Activated T-cell treated with anti-CD3 and anti-CD28 coated beads for 1 hour (primary cell): ENCODE data around the gene NUBPL.
"Not testable (repeated sequence)": the region's sequence is repeated elsewhere in the genome, so short reads cannot be mapped to it uniquely, and the experiment has no call there.

ENCODE experiments used
- DNase-seq: peaks from one replicate; pipeline ENCODE4 v3.0.0-alpha.2; 2020; ENCODE audit warnings: low read depth

NUBPL gene

DNA sequence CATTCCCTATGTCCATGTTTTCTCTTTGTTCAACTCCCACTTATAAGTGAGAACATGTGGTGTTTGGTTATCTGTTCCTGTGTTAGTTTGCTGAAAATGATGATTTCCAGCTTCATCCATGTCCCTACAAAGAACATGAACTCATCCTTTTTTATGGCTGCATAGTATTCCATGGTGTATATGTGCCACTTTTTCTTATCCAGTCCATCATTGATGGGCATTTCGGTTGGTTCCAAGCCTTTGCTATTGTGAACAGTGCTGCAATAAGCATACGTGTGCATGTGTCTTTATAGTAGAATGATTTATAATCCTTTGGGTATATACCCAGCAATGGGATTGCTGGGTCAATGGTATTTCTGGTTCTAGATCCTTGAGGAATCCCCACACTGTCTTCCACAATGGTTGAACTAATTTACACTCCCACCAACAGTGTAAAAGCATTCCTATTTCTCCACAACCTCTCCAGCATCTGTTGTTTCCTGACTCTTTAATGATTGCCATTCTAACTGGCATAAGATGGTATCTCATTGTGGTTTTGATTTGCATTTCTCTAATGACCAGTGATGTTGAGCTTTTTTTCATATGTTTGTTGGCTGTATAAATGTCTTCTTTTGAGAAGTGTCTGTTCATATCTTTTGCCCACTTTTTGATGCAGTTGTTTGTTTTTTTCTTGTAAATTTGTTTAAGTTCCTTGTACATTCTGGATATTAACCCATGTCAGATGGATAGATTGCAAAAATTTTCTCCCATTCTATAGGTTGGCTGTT lies 252.7 kb downstream of the NUBPL start:
- DNase-seq: not testable (repeated sequence)

DNA sequence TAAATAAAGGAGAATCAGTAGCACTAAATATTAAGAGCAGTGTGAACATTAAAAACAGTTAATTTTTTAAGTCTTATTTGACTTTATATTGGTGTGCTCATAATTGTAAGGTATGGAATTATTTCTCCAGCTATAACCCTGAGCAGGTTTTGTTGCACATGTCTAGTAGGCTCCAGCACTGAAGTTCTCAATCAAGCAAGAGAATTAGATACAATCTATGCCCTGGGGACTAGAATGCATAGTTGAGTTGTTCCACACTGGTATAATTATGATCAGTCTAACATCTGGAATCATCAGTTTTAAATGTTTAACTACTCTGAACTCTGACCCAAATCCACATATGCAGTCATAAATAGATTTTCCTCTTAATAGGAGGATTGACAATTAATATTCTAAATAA lies 258.1 kb downstream of the NUBPL start:
- DNase-seq: no peak

DNA sequence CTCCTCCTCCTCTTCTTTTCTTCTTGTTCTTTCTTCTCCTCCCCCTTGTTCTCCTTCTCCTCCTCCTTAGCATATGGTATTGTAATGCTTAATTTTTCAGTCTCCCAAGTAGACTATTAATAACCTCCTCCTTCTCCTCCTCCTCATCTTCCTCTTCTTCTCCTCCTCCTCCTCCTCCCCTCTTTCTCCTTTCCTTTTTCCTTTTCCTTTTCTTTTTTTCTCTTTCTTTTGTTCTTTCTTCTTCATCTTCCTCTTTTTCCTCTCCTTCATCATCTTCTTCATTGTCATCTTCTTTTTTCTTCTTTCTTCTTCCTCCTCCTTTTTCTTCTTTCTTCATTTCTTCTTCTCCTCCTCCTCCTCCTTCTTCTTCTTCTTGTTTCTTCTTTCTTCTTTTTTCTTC lies 264.3 kb downstream of the NUBPL start:
- DNase-seq: no peak

DNA sequence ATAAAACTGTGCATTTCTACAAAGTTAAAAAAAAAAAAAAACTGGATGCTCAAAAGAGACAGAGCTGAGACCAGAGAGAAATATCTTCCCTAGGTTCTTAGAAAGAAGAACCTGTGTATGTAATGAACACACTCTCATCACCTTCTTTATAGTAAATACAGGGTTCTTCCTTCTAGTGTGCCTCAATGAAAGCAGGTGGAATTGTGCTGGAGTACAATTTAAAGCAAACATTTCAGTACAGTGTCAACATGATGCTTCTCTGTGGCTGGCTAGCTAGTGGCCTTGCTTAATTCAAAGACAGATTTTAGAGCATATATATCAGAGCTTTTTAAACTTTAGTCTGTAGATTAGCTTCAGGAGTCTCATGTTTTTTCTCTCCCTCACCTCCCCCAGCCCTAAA lies 266.1 kb downstream of the NUBPL start:
- DNase-seq: no peak

DNA sequence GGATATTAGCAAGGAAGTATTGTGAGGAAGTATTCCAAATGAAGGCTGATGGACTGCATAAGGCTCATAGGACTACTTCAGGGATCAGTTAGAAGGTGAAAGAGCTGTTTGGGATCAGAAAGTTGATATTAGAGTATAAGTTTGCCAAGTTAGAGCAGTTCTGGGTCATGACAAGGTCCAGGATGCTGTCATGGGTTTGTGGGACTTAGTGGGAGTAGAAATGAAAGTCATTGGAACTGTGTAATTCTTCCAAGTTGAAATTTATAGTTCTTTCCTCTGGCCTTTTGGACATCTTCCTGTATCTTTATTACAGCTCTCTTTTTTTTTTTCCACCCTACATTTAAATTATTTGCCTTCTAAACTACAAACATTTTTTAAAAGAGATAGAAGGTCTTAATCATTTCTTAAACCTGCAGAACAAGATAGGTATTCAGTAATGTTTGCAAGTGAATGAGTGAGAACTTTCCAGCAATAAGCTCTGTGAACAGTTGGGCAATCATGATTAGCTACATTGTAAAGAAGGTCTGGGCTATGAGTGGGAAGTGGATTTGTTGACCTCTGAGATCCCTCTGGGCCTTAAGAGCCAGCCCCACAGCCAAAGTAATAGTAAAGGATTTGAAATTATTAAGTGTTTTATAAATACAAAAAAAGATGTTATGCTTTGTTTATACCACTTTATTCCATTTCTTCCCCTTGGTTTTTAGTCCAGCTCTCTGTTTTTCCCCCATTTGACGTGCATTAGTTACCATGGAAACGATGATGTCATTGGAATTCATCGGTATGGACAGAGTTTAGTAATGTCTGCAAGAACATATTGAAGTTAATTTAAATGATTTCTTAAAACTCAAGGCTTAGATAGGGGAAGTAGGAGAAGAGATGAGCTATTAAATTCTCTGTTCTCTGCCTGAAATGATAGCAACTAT lies 268.0 kb downstream of the NUBPL start:
- DNase-seq: no peak

DNA sequence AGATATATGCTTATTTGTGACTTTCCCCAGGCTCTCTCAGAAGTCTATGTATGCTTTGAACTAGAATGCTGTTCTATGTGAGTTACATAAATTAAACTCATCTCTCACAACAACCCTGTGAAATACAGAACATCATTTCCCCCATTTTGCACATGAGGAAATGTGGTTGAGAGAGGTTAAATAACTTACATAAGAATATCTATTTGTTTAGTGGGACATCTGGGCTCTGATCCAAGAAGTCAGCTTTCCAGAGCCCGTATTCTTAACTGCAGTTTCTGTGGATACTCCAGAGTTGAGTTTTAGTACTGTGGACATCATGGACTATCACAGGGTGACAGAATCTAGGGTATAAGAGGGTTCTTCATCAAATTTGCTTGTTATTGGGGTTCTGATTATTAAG lies 273.4 kb downstream of the NUBPL start:
- no peak for DNase-seq

DNA sequence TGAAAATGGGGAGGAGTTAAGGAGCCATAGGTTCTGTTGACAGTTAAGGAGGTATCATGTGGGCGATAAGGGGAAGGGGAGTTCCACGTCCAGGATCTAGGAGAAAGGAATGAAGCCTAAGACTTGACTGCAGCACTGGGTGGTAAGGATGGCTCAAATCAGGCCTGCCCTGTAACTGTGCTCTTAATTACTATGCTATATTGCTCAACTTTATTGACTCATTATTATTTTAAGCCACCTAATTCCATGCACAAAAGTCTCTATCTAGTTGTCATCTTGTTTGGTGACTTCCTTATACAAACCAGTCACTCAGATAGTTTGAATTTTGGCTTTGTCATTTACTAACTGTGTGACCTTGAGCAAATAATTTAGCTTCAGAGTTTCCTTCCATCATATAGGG lies 273.8 kb downstream of the NUBPL start:
- no peak for DNase-seq

DNA sequence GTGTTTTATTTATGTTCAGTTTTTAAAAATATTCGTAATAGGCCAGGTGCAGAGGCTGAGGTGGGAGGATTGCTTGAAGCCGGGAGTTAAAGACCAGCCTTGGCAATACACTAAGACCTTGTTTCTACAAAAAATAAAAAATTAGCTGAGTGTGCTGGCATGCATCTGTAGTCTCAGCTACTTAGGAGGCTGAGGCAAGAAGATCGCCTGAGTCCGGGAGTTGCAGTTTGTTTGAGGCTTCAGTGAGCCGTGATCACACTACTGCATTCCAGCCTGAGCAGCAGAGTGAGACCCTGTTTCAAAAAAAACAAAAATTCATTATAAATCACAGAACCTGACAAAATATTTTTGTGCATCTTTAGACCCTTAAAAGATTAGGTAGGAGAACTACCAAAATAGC lies 275.8 kb downstream of the NUBPL start:
- no peak for DNase-seq

DNA sequence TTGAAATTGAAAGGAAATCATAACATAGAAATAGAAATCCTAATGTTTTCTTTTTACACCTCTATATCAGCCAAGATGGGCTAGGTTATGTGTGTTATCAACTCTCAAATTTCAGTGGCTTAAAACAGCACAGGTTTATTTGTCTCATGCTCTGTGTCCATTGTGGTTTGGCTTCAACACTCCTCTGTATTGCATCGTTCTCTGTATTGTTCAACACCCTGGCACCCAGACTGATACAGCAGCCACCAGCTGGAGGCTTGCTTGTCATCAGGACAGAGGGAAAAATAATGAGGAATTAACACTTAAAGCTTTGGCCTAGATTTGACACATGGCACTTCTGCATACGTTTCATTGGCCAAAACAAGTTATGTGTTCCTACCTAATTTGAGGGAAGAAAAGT lies 281.7 kb downstream of the NUBPL start:
- no peak for DNase-seq

DNA sequence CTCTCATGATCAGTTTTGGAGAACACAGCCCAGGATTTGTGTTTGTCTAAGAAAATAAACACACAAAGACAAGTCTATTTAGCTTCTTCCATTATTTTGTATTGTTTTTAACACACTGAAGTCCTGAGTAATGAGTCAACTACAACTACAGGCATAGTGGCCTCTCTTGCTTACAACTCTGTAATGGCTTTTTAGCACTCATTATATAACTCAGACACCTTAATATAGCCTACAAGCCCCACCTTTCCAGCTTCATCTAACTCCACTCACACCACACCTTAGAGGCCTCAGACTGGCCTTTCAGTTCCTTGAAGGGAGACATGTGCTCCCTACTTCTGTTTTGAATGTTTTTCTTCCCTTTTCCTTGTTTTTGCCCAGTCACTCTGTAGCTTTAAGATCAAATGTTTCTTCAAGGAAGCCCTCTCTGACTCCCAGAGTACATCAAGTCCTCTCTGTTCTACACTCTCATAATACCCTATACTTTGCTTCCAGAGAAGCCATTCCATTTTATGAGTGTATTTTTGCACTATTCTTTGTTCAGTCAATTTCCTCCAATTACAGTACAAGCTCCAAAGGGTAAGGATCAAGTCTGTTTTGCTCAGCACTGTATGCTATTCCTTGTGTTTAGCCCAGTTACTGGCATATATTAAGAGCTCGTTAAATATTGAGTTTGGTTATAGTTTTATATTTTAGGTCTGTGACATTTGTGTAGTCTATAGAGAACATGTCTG lies 282.3 kb downstream of the NUBPL start:
- no peak for DNase-seq

DNA sequence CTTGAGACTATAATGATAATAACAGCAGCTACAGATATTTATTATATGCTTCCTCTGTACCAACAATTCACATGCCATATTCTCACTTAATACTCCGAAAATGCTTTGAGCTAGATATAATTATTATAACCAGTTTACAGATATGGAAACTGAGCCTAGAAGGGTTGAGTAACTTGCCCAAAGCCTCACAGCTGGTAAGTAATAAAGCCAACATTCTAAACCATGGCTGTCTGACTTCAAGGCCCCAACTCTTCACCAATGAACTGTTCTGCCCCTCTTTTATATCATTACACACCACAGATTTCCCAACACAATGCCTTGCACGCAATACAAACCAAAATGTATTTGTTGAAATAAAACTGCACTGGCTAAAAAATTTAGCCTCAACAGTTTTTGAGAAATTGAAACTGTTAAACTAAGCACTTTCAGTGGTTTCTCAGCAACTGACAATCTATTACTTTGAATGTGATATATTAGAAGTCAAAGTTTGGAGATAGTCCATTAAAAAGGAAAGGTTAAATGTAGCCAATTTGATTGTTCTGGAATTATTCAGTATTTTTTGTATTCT lies 293.4 kb downstream of the NUBPL start:
- DNase-seq: no peak

DNA sequence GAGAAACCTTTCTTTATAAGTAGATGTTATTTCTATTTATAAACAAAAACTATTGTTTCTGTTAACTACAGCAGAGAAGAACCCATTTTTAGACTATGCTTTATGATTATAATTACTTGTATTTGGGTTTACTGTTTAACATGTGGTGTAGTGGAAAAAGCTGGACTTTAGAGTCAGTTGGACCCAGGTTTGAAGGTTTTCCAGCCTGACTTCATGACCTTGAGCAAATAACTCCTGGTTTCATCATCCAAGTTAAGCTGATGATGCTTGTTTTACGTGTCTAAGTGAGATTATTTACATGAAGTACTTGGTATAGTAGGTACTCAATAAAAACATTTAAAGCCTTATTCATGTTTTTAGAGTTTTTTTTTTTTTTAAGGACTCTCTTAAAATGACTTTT lies 294.1 kb downstream of the NUBPL start:
- DNase-seq: no peak

DNA sequence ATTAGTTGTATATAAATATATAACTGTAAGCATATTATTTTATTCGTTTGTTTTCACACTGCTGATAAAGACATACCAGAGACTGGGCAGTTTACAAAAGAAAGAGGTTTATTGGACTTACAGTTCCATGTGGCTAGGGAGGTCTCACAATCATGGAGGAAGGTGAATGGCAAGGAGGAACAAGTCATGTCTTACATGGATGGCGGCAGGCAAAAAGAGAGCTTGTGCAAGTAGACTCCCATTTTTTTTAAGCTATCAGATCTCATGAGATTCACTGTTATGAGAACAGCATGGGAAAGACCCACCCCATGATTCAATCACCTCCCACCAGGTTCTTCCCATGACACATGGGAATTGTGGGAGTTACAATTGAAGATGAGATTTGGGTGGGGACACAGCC lies 294.8 kb downstream of the NUBPL start:
- not testable (repeated sequence) for DNase-seq

DNA sequence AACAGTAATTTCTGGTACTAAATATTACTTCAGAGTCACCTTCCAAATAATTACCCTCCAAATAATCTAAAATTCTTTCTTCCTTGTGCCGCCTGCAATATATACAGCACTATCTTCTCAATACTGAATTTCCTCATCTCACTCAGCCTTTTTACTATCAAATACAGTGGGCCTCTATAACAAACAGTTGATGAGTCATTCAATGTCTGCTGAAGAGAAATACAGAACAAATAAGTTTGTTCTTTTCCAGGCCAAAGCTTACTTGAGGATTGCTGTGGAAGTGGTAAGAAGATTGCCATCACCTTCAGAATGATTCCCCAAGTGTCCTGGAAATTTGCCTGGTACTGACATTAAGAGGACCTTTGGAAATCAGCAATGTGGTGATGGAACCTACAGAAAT lies 297.7 kb downstream of the NUBPL start:
- no peak for DNase-seq

DNA sequence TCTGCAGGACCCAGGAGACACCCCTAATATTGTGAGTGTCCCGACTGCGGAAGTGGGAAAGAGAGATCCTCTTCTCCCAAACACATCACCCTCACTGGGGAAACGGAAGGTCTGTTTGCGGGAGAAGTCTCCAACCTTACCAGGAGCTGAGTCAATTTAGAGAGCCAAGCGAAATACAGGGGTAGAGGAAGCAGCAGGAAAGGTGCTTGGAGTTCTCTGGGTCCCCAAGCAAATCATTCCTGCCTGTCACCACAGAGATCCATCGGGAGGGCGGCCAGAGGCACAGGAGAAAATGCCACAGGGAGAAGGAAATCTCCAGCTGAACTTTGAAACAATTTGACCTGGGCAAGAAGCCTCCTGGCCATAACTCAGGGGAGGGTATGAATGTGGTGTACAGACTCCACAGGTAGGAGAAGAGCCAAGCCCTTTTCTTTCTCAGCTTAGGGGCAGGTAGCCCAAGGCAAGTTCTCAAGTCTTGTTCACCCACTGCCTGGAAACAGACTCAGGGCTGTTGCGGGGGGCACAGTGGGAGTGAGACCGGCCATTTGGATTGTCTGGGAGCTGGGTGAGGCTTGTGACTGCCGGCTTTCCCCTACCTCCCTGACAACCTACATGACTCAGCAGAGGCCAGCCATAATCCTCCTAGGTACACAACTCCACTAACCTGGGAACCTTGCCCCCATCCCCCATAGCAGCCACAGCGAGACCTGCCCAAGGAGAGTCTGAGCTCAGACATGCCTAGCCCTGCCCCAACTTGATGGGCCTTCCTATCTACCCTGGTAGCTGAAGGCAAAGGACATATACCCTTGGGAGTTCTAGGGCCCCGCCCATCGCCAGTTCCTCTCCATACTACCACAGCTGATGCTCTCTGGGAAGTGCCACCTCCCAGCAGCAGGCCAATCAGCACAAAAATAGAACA lies 304.0 kb downstream of the NUBPL start:
- DNase-seq: no peak

DNA sequence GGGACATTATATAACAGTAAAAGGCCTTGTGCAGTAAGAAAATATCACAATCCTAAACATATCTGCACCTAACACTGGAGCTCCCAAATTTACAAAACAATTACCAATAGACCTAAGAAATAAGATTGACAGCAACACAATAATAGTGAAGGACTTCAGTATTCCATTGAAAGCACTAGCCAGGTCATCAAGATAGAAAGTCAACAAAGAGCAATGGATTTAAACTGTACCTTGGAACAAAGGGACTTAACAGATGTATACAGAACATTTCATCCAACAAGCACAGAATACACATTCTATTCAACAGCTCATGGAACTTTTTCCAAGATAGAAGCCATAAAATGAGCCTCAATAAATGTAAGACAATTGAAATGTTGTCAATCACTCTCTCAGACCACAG lies 306.4 kb downstream of the NUBPL start:
- DNase-seq: no peak

DNA sequence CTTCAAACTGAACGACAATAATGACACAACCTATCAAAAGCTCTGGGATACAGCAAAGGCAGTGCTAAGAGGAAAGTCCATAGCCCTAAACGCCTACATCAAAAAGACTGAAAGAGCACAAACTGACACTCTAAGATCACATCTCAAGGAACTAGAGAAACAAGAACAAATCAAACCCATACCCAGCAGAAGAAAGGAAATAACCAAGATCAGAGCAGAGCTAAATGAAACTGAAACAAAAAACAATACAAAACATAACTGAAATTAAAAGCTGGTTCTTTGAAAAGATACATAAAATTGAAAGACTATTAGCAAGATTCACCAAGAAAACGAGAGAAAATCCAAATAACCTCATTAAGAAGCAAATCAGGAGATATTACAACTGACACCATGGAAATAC lies 306.9 kb downstream of the NUBPL start:
- DNase-seq: not testable (repeated sequence)

DNA sequence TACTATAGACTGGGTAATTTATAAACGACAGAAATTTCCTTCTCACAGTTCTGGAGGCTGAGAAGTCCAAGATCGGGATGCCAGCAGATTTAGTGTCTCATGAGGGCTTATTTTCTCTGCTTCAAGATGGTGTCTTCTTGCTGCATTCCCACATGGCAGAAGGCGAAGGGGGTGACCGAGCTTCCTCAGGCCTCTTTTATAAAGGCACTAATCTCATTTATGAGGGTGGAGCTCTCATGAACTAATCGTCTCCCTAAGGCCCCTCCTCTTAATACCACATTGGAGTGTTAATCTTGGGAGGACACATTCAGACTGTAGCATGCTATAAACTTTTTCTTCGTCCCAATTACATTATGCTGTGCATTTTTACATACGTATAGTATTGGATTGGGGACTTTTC lies 315.5 kb downstream of the NUBPL start:
- no peak for DNase-seq

DNA sequence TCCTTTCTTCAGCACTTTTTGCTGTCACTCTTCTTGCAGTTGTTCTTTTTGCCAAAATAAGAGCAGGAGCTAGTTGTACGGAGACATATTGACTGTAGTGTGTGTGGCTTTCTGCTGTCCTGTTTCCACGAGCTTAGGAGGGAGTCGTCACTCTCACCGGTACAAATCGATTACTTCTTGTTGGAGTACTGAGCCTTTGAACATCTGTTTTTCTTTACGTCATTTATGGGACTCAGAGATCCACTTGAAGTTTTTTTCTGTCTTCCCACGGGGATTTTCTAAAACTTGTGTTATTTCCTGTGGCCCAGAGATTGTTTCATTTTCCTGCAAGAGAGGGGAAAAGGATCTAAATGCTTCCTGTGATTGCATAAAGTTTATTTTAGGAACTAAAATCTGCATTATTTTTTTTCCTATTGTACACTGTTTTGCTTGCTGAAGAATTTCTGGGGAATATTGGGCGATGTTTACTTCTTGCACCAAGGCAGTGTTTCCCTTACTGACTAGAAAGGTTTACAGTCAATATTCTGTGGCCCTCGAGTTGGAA lies 316.1 kb downstream of the NUBPL start:
- DNase-seq: no peak

DNA sequence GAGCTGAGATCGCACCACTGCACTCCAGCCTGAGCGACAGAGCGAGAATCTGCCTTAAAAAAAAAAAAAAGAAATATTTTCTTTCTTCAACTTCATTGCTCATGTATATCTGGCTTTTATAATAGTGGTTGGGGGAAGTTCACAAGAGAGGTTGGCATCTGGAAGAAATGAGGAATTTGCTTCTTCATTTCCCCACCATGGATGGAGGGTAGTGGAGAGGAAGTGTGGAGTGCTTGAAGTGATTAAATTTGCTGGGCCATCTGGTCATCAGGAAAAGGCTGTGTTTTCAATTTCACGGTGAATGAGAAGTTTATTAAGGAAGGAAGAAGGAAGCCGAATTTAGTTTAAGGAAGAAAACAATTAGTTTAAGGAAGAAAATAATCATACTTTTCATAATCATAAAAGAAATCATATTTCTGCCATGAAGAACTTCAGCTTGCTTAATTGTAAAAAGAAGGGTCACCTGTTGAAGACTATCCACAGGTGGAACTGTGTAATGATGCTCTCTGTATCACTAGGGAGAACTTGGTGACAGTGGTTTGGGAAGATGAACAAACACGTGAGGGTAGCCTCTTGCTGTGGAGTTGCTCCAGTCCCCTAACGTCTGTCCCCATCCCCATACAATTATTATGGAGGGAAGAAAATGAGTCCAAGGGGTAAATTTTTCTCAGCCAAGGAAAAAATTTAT lies 318.6 kb downstream of the NUBPL start:
- DNase-seq: no peak
